ENCODE measurements around the gene SLC6A5. TPM values are rescaled to one million over a fixed set of nuclear protein-coding genes. Genes with fewer than 3 reads are reported as not detected.

Gene SLC6A5
- total and polyA plus RNA-seq, 2 of the 8 experiments (the other 6 are each of a cell fraction or from before 2014, with no cell fraction given), result not detected

DNA sequence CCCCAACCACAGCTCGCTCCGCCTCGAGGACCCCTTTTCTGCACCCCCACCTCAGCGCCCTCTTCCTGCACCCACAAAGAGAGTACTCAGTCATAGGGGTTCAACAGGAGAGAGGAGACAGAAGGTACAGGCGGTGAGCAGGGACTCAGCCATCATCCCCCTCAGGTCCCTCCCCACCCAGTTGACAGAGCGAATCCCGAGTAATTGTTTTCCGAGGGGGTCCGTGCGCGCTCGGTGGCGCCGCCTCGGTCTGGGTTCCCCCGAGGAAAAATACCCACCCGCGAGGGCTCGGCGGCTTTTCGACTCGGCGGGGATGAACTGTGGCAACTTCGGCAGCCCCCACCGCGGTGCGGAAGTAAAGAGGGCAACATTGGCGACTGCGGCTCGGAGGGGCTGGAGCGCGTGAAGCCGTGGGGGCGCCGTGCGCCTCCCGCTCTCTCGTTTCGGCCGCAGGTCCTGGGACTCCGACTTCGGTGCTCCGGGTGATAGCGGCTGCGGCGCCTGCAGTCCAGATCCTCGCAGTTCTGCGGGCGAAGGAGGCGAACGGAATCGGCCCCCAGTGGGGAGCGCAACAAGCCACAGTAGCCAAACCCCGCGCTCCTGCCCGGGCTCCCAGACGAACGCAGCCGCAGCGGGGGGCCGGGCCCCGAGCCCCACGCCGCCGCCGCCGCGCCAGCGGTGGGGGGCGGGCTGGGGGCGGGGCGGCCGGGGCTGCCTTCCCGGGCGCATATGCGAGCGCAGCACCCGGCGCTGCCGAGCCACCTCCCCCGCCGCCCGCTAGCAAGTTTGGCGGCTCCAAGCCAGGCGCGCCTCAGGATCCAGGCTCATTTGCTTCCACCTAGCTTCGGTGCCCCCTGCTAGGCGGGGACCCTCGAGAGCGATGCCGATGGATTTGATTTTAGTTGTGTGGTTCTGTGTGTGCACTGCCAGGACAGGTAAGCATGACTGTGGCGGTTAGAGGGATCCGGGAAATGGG is 69.7 kb downstream of the SLC6A5 start, which contains the start of gene NELL1:
TSS of gene NELL1 (plus strand) at position 743 of the 976 bp plus-strand sequence.
- peak within 1 kb of the TSS; percentile 26; the same call in 1 of the 2 replicates for H4K8ac ChIP-seq (ENCODE audit: extremely low read depth, insufficient read depth, low read length)
- H3K9me3 ChIP-seq (ENCODE audit: insufficient read depth in 2 of 2, low read depth in 1 of 2, low read length in 1 of 2), result no peaks in the 10 kb centered on the region
- H3K79me1 ChIP-seq (ENCODE audit: low read depth, low read length), result no peaks in the 10 kb centered on the region
- WGBS, 2 experiments (ENCODE audit: extremely low coverage in 1 of 2, insufficient coverage in 1 of 2, insufficient read length in 1 of 2, insufficient replicate concordance in 2 of 2, low coverage in 1 of 2, low lambda C conversion rate in 2 of 2, missing lambda C conversion rate in 1 of 2), result 4% methylated on average over 67 of the region's 93 CpGs; no CpG with 5 or more reads in 1 of the 2 experiments
- no peak for TF ChIP-seq EP300 (IDR thresholded peaks at IDR 0.05; ENCODE audit: borderline replicate concordance in 1 of 2, low read depth in 2 of 2, low read length in 2 of 2)
- peak; percentile 68 for TF ChIP-seq RNF2 (IDR thresholded peaks at IDR 0.05; ENCODE audit: borderline replicate concordance, low read depth, low read length, missing control alignments, poor library complexity, severe bottlenecking)
- TF ChIP-seq EZH2 (IDR thresholded peaks at IDR 0.05; ENCODE audit: low read depth, low read length, severe bottlenecking), result peak; percentile 76
- TF ChIP-seq HDAC6 (IDR thresholded peaks at IDR 0.05; ENCODE audit: low read depth, low read length), result no peak
- TF ChIP-seq KDM4A (IDR thresholded peaks at IDR 0.05; ENCODE audit: low read depth, low read length, severe bottlenecking), result peak; percentile 65
- TF ChIP-seq SUZ12 (IDR thresholded peaks at IDR 0.05; ENCODE audit: low read length), result peak; percentile 74
- peaks cover 45 to 60% (median 59%) of the 10 kb centered on the region in 4 experiments for H3K27me3 ChIP-seq (replicated peaks in 1 of 4; ENCODE audit: control insufficient read depth in 3 of 4, extremely low read depth in 1 of 4, insufficient read depth in 3 of 4, low read length in 3 of 4)
- no peak within 1 kb of the TSS for H2BK5ac ChIP-seq (ENCODE audit: low read depth, low read length)
- no peak for FAIRE-seq
- no peak within 1 kb of the TSS for H2BK20ac ChIP-seq (ENCODE audit: low read length)
- no peak within 1 kb of the TSS for H3K9ac ChIP-seq (replicated peaks in 1 of 4; ENCODE audit: extremely low read depth in 1 of 4, low read depth in 3 of 4, low read length in 3 of 4)
- H3K36me3 ChIP-seq (ENCODE audit: control insufficient read depth in 2 of 4, insufficient read depth in 4 of 4, low read length in 3 of 4), result no peaks in the 10 kb centered on the region
- H2BK120ac ChIP-seq (replicated peaks; ENCODE audit: low read depth, low read length), result no peak within 1 kb of the TSS
- no peak within 1 kb of the TSS; the same call in 1 of the 2 replicates for H2AFZ ChIP-seq (ENCODE audit: low read length)
- H2AK5ac ChIP-seq (ENCODE audit: low read depth, low read length), result no peak within 1 kb of the TSS
- H2BK15ac ChIP-seq (ENCODE audit: low read length), result no peak within 1 kb of the TSS
- no peak within 1 kb of the TSS for H4K91ac ChIP-seq (replicated peaks; ENCODE audit: insufficient read length, low read length)
- CTCF ChIA-PET (ENCODE audit: partially characterized antibody), result interaction anchor here (1.1 to 2.3 kb wide), 4 partner anchors 12 to 21 kb away, joined by 3 to 11 read pairs (median 8); no protein-coding TSS in a partner anchor
- no peak within 1 kb of the TSS for H3K4ac ChIP-seq (replicated peaks; ENCODE audit: insufficient read length, low read depth, low read length)
- H4K5ac ChIP-seq (ENCODE audit: insufficient read length, low read depth, low read length), result no peak within 1 kb of the TSS
- no peak within 1 kb of the TSS for H3K23ac ChIP-seq (ENCODE audit: insufficient read length)
- no peak within 1 kb of the TSS for H3K56ac ChIP-seq (replicated peaks; ENCODE audit: insufficient read length, low read depth, low read length)
- no peak within 1 kb of the TSS for H3K14ac ChIP-seq (ENCODE audit: insufficient read length)
- H3K18ac ChIP-seq (ENCODE audit: extremely low read depth, low read length), result no peak within 1 kb of the TSS; the same call in 1 of the 2 replicates
- peak within 1 kb of the TSS; percentile 77 to 99 for H3K4me2 ChIP-seq (ENCODE audit: insufficient read depth in 1 of 2, low read depth in 2 of 2, low read length in 2 of 2)
- H4K20me1 ChIP-seq (replicated peaks in 1 of 2; ENCODE audit: control insufficient read depth in 1 of 2, insufficient read depth in 2 of 2, low read length in 2 of 2), result peaks cover 0 to 5% of the 10 kb centered on the region in 2 experiments
- H3K27ac ChIP-seq (ENCODE audit: low read depth, low read length), result no peak within 1 kb of the TSS
- peaks cover 12 to 24% (median 13%) of the 10 kb centered on the region in 4 experiments; a peak in 6 of 7 replicates for H3K4me1 ChIP-seq (replicated peaks in 1 of 4; ENCODE audit: control insufficient read depth in 3 of 4, insufficient read depth in 4 of 4, low read length in 3 of 4)
- H3K23me2 ChIP-seq (ENCODE audit: low read depth, low read length), result peaks cover 21% of the 10 kb centered on the region
- DNase-seq (ENCODE audit: low read depth in 1 of 2, low spot score in 2 of 2), result peak in 1 of 2 experiments; percentile 66
- H2BK12ac ChIP-seq (ENCODE audit: low read depth, low read length), result no peak within 1 kb of the TSS
- peak within 1 kb of the TSS; percentile 55 to 80 (median 56) for H3K4me3 ChIP-seq (ENCODE audit: extremely low read depth in 1 of 4, insufficient read depth in 2 of 4, low read depth in 3 of 4, low read length in 4 of 4)
- no peaks in the 10 kb centered on the region for H3K79me2 ChIP-seq (ENCODE audit: control insufficient read depth in 1 of 2, insufficient read depth in 2 of 2, low read length in 2 of 2)
- POLR2A ChIA-PET (ENCODE audit: partially characterized antibody), result no interaction called here
